HEK293T (cell line): ENCODE data around the gene MKI67.

Experiments used
- CTCF ChIA-PET: fragments of 350-600 bp; formaldehyde crosslinking; extraction: SDS; loops from one replicate; lab custom pipeline; 2021; ENCODE audit warnings: antibody characterized with exemption, inconsistent platforms; lab: Yijun Ruan, JAX
- POLR2A ChIA-PET: fragments of 350-600 bp; formaldehyde crosslinking; extraction: SDS; loops from one replicate; lab custom pipeline; 2020; ENCODE audit warnings: antibody characterized with exemption, inconsistent platforms; lab: Yijun Ruan, JAX
- DNase-seq: peaks from one replicate; pipeline ENCODE4 v3.0.0; 2012; ENCODE audit warnings: mixed read lengths; ENCODE audit errors: extremely low spot score
- ARNT ChIP-seq: fragments of 450-650 bp; IDR thresholded peaks from 2 replicates; pipeline ENCODE4 v1.6.1; 2017; ENCODE audit warnings: mild to moderate bottlenecking
- BHLHE40 ChIP-seq: fragments of 450-650 bp; IDR thresholded peaks from 2 replicates; pipeline ENCODE4 v1.6.1; 2016; ENCODE audit warnings: mild to moderate bottlenecking, moderate library complexity, borderline replicate concordance
- CTBP1 ChIP-seq: fragments of 450-650 bp; IDR thresholded peaks from 2 replicates; pipeline ENCODE4 v1.6.1; 2016; ENCODE audit warnings: borderline replicate concordance
- ELF4 ChIP-seq: fragments of 450-650 bp; IDR thresholded peaks from 2 replicates; pipeline ENCODE4 v1.6.1; 2017; ENCODE audit warnings: antibody characterized with exemption
- FOXA1 ChIP-seq: fragments of 450-650 bp; IDR thresholded peaks from 2 replicates; pipeline ENCODE4 v1.6.1; 2016; ENCODE audit warnings: mild to moderate bottlenecking
- FOXK2 ChIP-seq: fragments of 450-650 bp; IDR thresholded peaks from 2 replicates; pipeline ENCODE4 v1.6.1; 2016; ENCODE audit warnings: mild to moderate bottlenecking
- FOXM1 ChIP-seq: fragments of 450-650 bp; IDR thresholded peaks from 2 replicates; pipeline ENCODE4 v1.6.1; 2017; ENCODE audit warnings: mild to moderate bottlenecking, borderline replicate concordance
- HDGF ChIP-seq: fragments of 450-650 bp; IDR thresholded peaks from 2 replicates; pipeline ENCODE4 v1.6.1; 2017; ENCODE audit warnings: antibody characterized with exemption, borderline replicate concordance
- L3MBTL2 ChIP-seq: fragments of 450-650 bp; conservative IDR thresholded peaks from 2 replicates; pipeline ENCODE4 v1.6.1; 2016; ENCODE audit warnings: mild to moderate bottlenecking
- LEF1 ChIP-seq: fragments of 450-650 bp; IDR thresholded peaks from 2 replicates; pipeline ENCODE4 v1.6.1; 2017; ENCODE audit warnings: mild to moderate bottlenecking, borderline replicate concordance
- NFRKB ChIP-seq: fragments of 450-650 bp; IDR thresholded peaks from 2 replicates; pipeline ENCODE4 v1.6.1; 2016; ENCODE audit warnings: mild to moderate bottlenecking, moderate library complexity
- SP1 ChIP-seq: fragments of 450-650 bp; IDR thresholded peaks from 2 replicates; pipeline ENCODE4 v1.6.1; 2017
- SUZ12 ChIP-seq: fragments of 450-650 bp; IDR thresholded peaks from 2 replicates; pipeline ENCODE4 v1.6.1; 2016; ENCODE audit warnings: mild to moderate bottlenecking
- TARDBP ChIP-seq: fragments of 450-650 bp; IDR thresholded peaks from 2 replicates; pipeline ENCODE4 v1.6.1; 2016
- ZNF384 ChIP-seq: fragments of 450-650 bp; IDR thresholded peaks from 2 replicates; pipeline ENCODE4 v1.6.1; 2016
- TF ChIP-seq, protein P1 (sequence below): fragments of 450-650 bp; IDR thresholded peaks from 2 replicates; pipeline ENCODE4 v1.6.1; 2016

MKI67 gene

DNA sequence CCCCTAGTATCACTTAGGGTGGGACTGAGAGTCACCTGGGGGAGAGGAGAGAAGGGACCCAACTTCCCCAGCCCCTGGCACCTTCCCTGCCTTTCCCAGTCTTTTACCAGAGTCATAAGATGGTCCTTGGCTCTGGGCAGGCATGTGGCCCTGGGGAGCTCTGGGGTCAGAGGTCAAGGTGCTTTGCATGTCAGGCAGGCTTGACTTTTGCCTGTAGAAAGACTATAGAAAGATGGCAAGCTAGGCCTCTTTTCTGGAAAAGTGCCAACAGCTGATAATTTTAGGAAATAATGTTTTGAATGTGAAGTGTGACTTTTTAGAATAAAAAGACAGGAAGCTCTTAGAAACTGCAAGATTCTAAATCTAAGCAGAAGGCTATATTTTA, 67.5 kb downstream of the MKI67 start:
- ChIA-PET CTCF (no interaction called here), POLR2A (no interaction called here)
- no peak for TF ChIP-seq BHLHE40
- TF ChIP-seq CTBP1: no peak
- TF ChIP-seq NFRKB: no peak
- no peak for DNase-seq

DNA sequence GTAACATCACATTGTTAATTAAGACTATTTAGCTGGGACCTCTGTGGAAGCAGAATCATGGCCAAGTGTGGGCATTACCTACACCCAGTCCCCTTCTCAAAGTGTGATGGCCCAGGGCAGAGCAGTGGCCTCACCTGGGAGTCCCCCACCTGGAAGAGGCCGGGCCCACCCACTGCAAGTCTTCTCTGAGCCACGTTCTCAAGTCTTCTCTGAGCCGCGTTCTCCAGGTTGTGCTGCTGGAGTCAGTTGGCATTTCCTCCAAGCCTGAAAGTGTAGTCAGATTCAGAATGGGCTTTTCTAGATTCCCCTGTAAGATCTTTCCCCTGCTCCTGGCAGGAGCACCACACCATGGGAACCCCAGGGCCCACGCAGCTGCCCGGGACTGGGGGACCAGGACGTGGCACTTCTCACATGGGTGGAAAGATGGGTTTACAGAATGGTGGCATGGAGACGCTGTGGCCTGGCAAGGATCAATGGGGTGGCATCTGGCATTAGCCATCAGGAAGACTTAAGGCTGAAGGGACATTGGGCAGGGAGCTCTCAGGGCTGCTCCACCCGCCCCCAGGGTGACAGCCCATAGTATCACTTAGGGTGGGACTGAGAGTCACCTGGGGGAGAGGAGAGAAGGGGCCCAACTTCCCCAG, 68.0 kb downstream of the MKI67 start:
- ChIA-PET POLR2A (no interaction called here), CTCF (no interaction called here)
- TF ChIP-seq ARNT (no peak), ZNF384 (no peak), CTBP1 (no peak), TARDBP (no peak), BHLHE40 (no peak), HDGF (no peak), NFRKB (no peak), SP1 (no peak), ELF4 (no peak)
- DNase-seq: no peak

DNA sequence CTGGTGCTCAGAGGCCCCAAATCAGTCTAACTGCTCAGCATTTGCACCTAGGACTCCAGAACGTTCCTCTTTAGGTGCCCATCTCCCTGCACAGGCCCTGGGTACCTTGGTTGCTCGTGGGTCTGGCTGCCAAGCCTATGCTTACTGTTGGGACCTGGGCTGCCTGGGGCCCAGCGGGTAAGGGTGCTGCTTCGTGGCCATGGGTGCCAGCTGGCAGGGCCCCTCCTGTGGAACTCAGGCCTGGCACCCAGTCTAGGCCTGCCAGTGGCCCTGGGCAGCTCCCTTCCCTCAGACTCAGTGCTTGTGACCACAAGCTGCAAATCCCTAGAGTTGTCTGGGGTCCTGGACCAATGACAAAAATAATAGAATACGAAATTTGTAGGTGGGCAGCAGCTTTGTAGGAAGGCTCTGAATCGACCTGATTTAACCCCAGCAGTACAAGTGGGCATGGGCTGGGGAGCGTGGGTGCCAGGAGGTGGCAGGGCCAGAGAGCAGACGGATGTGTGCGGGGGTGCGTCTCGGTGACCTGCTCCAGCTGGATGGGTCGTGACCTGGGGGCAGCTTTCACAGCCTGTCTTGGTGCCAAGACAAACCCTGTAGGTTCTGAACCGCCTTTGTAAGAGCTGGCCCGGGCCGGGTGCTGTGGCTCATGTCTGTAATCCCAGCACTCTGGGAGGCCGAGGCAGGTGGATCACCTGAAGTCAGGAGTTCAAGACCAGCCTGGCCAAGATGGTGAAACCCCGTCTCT, 69.7 kb downstream of the MKI67 start:
- POLR2A ChIA-PET: no interaction called here
- DNase-seq: no peak
- TF ChIP-seq L3MBTL2 (no peak), LEF1 (no peak), SUZ12 (no peak), TARDBP (no peak), HDGF (no peak), NFRKB (no peak), FOXA1 (no peak), ZNF384 (no peak)
- TF ChIP-seq, protein P1, sequence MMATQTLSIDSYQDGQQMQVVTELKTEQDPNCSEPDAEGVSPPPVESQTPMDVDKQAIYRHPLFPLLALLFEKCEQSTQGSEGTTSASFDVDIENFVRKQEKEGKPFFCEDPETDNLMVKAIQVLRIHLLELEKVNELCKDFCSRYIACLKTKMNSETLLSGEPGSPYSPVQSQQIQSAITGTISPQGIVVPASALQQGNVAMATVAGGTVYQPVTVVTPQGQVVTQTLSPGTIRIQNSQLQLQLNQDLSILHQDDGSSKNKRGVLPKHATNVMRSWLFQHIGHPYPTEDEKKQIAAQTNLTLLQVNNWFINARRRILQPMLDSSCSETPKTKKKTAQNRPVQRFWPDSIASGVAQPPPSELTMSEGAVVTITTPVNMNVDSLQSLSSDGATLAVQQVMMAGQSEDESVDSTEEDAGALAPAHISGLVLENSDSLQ: no peak
- CTCF ChIA-PET: no interaction called here

DNA sequence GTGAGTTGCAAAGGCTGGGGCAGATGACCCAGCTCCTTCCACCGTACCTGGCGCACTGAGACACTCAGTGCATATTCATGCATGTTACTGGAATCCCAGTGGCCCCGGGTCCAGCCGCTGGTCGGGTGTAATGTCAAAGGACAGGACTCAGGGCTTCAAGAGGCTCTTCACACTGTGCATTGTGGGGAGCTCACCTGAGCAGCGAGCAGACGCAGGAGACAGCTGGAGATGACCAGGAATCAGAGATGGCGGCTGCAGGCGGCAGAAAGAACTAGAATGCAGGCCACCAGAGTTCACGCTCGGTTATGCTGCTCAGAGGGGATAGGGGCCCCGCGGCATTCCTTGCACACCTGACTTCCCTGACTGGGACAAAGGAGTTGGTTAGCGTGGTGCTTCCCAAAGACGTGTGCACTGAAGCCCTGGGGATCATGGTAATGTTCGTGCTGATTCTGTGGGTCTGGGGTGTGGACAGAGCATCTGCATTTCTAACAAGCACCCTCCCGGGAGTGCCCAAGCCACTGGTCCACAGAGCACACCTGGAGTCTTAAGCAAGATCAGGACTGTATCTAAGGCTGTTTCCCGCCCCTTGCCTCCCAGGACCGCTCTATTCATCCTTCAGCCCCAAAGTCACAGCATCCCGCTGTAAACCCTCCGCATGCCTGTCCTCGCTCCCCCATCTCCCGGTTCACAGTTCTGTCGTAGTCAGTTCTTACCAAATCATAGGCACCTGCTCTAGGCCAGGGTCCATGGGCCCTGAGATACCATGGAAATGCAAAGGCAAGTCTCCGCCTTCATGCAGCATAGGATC, 71.0 kb downstream of the MKI67 start:
- ChIA-PET POLR2A (no interaction called here), CTCF (no interaction called here)
- TF ChIP-seq CTBP1: no peak
- no peak for TF ChIP-seq FOXK2
- TF ChIP-seq BHLHE40: no peak
- TF ChIP-seq ZNF384: no peak
- TF ChIP-seq TARDBP: no peak
- TF ChIP-seq HDGF: no peak
- no peak for TF ChIP-seq LEF1
- no peak for TF ChIP-seq ELF4
- no peak for TF ChIP-seq ARNT
- no peak for TF ChIP-seq FOXM1
- DNase-seq: no peak

DNA sequence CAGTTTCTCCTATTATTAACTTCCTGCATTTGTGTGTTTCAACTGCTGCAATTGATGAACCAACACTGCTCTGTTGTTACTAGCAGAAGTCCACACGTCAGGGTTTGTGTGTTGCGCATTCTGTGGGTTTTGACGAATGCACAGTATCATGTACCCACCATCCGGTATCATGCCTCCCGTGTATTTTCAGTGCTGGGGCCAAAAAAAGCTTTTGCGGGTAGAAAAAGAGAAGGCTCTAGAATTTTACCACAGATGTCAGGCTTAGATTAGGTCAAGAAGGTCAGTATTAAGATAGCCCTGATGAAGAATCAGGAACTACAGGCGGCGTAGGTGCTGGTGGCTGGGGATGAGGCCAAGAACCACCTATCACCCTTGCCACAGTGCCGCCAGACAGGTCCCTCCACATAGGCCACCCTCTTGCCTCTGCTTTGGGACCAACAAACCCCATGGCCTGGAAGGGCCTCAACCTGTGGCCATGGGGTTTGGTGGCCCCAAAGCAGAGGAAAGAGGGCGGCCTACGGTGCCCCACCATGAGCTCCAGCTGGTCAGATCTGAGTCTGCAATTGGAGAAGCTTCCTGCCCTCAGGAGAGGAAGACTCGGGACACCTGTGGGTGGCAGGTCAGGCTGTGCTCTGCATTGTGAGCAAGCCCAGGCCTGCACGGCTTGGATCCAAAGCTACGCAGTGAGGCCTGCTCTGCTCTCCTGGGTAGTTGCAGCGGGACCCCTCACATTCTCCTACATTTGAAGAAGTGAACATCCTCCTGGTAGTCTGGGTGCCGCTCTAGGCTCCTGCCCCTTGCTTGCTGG, 71.9 kb downstream of the MKI67 start:
- ChIA-PET CTCF (no interaction called here), POLR2A (no interaction called here)
- TF ChIP-seq LEF1 (no peak), L3MBTL2 (no peak), ARNT (no peak), FOXK2 (no peak), SUZ12 (no peak), ZNF384 (no peak)
- no peak for DNase-seq

DNA sequence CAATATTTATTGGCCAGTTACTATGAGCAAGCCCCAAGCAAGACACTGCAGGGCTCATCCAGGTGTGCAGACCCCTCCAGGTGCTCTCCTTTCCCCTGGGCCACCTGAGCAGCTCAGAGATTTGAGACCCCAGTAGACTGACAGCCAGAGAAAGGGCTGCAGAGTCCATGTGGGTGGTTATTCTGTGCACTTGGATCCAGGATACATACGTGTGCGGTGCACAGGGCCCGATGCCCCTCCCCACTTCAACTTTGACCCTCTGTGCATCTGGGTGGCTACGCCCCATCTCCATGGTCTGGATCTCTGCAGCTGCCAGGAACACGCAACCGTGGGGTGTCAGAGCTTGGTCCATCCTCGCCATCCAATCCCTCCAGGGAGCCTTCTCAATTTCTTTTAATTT, 72.9 kb downstream of the MKI67 start:
- POLR2A ChIA-PET: no interaction called here
- no peak for TF ChIP-seq NFRKB
- TF ChIP-seq ELF4: no peak
- TF ChIP-seq L3MBTL2: no peak
- no peak for TF ChIP-seq ARNT
- TF ChIP-seq FOXK2: no peak
- TF ChIP-seq TARDBP: no peak
- TF ChIP-seq BHLHE40: no peak
- no peak for TF ChIP-seq LEF1
- TF ChIP-seq ZNF384: no peak
- TF ChIP-seq, protein P1: no peak
- TF ChIP-seq FOXA1: no peak
- no peak for TF ChIP-seq HDGF
- TF ChIP-seq SP1: no peak
- no peak for TF ChIP-seq SUZ12
- DNase-seq: no peak
- CTCF ChIA-PET: no interaction called here

DNA sequence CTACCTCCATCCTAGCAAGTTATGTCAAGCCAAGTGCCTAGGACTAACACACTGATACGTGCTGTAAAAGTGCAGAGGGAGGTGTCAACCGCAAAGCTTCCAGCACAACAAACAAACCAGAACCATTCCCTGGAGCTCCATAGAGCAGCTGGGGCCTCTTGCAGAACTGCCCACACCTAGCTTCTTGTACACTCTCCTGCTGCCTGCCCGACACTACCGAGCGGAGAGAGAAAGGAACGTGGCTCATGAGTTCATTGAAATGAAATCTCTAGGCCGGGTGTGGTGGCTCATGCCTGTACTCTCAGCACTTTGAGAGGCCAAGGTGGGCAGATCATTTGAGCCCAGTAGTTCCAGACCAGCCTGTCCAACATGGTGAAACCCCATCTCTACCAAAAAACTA, 73.5 kb downstream of the MKI67 start:
- no peak for DNase-seq
- ChIA-PET CTCF (interaction anchor here (0.6 kb wide), 1 partner anchor 166 kb away, joined by 8 read pairs; no protein-coding TSS in a partner anchor), POLR2A (no interaction called here)
- no peak for TF ChIP-seq NFRKB
- TF ChIP-seq ZNF384: no peak
